ENCODE measurements around the gene ATF4.

ATF4 gene

DNA sequence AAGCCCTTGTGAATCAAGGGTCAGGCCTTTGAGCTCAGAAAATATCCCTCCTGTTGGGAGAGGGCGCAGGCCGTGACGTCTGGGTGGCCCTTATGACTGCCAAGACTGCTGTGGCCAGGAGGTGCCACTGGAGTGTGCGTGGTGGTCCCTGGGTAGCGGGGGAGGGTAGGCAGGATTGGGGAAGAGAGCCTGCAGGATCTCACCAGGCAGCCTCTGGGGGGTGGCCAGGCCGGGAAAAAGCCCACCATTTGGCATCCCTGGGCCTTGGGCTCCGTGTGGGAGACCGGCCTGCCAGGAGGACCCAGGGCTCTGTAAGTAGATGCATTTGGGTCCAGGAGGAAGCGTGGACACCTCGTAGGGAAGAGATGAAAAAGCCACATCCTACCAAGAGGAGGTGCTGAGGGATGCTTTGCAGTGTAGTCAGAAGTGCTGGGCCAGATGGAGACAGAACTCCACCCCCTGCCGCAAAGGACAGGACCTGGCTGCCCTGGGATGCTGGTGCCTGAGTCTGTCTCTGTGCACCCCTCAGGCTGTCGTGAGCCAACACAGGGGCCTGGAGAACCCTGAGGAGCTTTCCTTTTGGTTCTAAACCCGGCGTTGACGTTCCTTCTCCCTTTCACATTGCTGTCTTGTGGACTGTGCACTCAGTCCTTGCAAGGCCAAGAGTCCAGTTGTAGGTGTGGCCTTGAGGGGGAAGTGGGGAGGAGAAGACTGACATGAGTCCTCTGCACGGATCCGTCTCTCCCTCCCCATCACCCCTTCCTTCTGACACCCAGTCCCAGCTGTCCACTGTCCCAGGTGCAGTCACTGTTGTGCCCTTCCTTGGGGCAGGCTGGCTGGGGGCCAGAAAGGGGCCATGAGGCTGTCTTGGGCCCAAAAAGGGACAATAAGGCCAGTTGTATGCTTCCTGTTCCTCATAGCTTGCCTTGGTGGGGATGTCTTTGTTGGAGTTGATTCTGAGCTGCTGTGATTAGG is 31.0 kb upstream of the ATF4 start:
- Histone ChIP-seq H3K9me3 (ENCODE audit: control insufficient read depth in 5 of 5, low read length in 5 of 5) (no peaks in the 10 kb centered on the region), H3K27ac (ENCODE audit: low read depth, low read length) (no peak overlapping the region), H3K4me3 (ENCODE audit: low read depth in 1 of 5, low read length in 5 of 5) (peak overlapping the region in 1 of 5 donors; percentile 48), H3K27me3 (ENCODE audit: control insufficient read depth in 5 of 5, insufficient read depth in 4 of 5, low read length in 5 of 5) (no peaks in the 10 kb centered on the region), H3K36me3 (ENCODE audit: control insufficient read depth in 5 of 5, insufficient read depth in 5 of 5, low read length in 5 of 5) (peaks cover 0 to 10% (median 9%) of the 10 kb centered on the region in 5 donors), H3K4me1 (ENCODE audit: control insufficient read depth in 5 of 5, insufficient read depth in 5 of 5, low read length in 5 of 5) (peaks cover 0 to 25% (median 17%) of the 10 kb centered on the region in 5 donors), H3K9ac (ENCODE audit: low read length in 5 of 5) (no peak overlapping the region)

DNA sequence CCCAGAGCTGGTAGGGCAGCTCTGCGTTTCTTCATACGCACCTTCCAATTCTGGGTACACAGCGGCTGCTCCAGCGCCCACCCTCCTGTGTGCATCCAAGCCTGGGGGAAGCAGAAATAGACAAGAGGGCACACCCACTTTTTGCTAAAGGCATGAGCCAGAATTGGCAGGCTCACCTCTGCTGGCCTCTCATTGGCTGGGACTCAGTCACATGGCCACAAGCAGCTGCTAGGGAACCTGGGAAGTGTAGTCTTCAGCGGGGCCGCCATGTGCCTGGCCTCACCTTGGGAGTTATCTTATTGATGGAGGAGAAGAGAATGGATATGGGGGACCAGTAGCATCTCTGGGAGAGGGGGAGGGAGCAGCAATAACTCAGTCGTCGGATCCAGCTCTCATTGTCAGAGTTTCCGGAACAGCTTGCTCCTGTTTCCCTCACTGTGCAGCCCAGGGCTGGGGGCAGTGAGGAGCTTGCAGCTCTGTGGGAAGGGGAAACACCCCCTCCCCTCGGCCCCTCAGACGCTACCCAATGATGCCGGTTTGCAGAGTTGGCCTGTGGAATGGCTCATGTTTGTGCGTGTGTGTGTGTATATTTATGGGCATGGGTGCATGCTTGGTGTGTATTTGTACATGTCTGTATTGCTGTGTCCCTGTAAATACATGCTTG is 30.1 kb upstream of the ATF4 start:
- no peaks in the 10 kb centered on the region for H3K27me3 ChIP-seq (ENCODE audit: control insufficient read depth in 5 of 5, insufficient read depth in 4 of 5, low read length in 5 of 5)
- H3K27ac ChIP-seq (ENCODE audit: low read depth, low read length) = no peak overlapping the region
- H3K9me3 ChIP-seq (ENCODE audit: control insufficient read depth in 5 of 5, low read length in 5 of 5) = no peaks in the 10 kb centered on the region
- H3K9ac ChIP-seq (ENCODE audit: low read length in 5 of 5) = no peak overlapping the region
- H3K4me1 ChIP-seq (ENCODE audit: control insufficient read depth in 5 of 5, insufficient read depth in 5 of 5, low read length in 5 of 5) = peaks cover 0 to 33% (median 19%) of the 10 kb centered on the region in 5 donors
- H3K4me3 ChIP-seq (ENCODE audit: low read depth in 1 of 5, low read length in 5 of 5) = peak overlapping the region in 1 of 5 donors; percentile 48
- peaks cover 0 to 10% (median 9%) of the 10 kb centered on the region in 5 donors for H3K36me3 ChIP-seq (ENCODE audit: control insufficient read depth in 5 of 5, insufficient read depth in 5 of 5, low read length in 5 of 5)

DNA sequence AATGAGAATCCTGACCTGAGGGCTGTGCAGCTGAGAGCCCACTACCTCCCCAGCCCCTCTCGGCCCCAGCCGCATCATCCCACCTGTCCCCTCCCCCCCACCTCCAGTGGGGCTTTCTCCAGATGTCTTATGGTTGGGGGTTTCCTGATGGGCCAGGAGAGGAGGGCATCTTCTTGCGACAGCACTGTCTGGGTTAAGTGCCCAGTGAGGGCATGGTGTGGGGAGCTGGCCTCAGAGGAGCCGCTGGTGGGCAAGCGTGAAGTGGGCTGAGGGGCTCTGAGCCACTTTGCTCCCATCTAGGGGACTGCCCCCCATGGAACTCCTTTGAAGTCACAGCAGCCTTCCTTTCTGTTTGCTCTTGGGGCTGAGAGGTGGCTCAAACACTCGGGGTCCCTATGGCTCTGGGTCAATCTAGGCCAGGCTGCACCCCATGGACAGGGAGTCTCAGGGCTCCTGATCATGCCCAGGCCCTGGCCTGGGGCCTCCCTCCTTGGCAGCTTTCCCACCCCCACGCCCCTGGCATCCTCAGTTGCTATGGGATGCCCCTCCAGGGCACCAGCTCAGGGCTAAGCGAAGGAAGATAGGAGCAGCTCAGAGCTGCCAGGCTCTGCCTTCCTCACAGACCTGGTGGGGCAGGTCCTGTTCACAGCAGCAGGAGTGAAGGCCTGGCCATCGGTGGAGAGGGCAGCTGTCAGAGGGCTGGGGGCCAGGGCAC is 29.2 kb upstream of the ATF4 start:
- no peak overlapping the region for H3K4me3 ChIP-seq (ENCODE audit: low read depth in 1 of 5, low read length in 5 of 5)
- H3K27me3 ChIP-seq (ENCODE audit: control insufficient read depth in 5 of 5, insufficient read depth in 4 of 5, low read length in 5 of 5) = no peaks in the 10 kb centered on the region
- H3K36me3 ChIP-seq (ENCODE audit: control insufficient read depth in 5 of 5, insufficient read depth in 5 of 5, low read length in 5 of 5) = peaks cover 0 to 10% (median 9%) of the 10 kb centered on the region in 5 donors
- no peak overlapping the region for H3K27ac ChIP-seq (ENCODE audit: low read depth, low read length)
- peak overlapping the region in 2 of 5 donors; percentile 14 to 25 for H3K9ac ChIP-seq (ENCODE audit: low read length in 5 of 5)
- H3K4me1 ChIP-seq (ENCODE audit: control insufficient read depth in 5 of 5, insufficient read depth in 5 of 5, low read length in 5 of 5) = peaks cover 1 to 40% (median 22%) of the 10 kb centered on the region in 5 donors
- no peaks in the 10 kb centered on the region for H3K9me3 ChIP-seq (ENCODE audit: control insufficient read depth in 5 of 5, low read length in 5 of 5)

DNA sequence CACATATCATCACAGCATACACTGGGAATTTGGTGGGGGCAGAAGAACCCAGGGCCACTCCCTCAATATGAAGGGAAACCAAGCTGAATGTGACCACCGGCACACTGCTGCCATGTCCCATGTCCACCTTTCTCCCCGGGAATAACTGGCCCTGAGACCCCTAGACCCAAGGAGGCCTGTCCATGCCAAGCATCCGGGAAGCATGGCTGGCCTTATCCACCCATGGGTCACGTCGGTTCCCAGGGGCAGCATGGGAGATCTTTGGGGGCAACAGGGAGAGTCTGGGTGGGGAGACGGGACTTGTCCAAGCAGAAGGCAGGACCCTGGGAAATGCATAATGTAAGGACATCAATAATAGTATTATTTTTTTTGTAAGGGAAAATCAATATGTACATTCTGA is 28.7 kb upstream of the ATF4 start:
- no peak overlapping the region for H3K27ac ChIP-seq (ENCODE audit: low read depth, low read length)
- H3K4me3 ChIP-seq (ENCODE audit: low read depth in 1 of 5, low read length in 5 of 5) = no peak overlapping the region
- peaks cover 6 to 45% (median 26%) of the 10 kb centered on the region in 5 donors for H3K4me1 ChIP-seq (ENCODE audit: control insufficient read depth in 5 of 5, insufficient read depth in 5 of 5, low read length in 5 of 5)
- peak overlapping the region in 1 of 5 donors; percentile 25 for H3K9ac ChIP-seq (ENCODE audit: low read length in 5 of 5)
- no peaks in the 10 kb centered on the region for H3K9me3 ChIP-seq (ENCODE audit: control insufficient read depth in 5 of 5, low read length in 5 of 5)
- peaks cover 0 to 3% (median 0%) of the 10 kb centered on the region in 5 donors for H3K27me3 ChIP-seq (ENCODE audit: control insufficient read depth in 5 of 5, insufficient read depth in 4 of 5, low read length in 5 of 5)
- peaks cover 0 to 10% (median 9%) of the 10 kb centered on the region in 5 donors for H3K36me3 ChIP-seq (ENCODE audit: control insufficient read depth in 5 of 5, insufficient read depth in 5 of 5, low read length in 5 of 5)

DNA sequence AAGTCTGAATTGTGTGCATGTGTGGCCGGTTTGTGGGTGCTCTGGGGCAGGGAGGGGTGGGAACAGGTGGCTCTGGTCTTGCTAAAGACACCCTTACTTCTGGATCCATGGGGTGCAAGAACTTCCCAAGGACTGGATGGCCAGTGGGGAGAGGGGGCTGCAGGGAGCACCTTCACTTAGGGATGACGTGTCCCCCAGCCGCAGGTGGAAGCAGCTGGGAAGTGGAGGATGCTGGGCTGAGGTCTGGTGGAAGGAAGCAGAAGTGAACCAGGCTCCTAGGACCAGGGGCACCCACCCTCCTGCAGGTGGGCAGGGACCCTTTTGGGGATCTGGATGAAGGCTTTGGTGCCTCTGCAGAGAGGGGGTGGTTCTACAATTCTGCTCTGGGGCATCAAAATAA is 28.2 kb upstream of the ATF4 start:
- Histone ChIP-seq H3K4me3 (ENCODE audit: low read depth in 1 of 5, low read length in 5 of 5) (no peak overlapping the region), H3K36me3 (ENCODE audit: control insufficient read depth in 5 of 5, insufficient read depth in 5 of 5, low read length in 5 of 5) (peaks cover 0 to 10% (median 9%) of the 10 kb centered on the region in 5 donors), H3K9ac (ENCODE audit: low read length in 5 of 5) (no peak overlapping the region), H3K4me1 (ENCODE audit: control insufficient read depth in 5 of 5, insufficient read depth in 5 of 5, low read length in 5 of 5) (peaks cover 6 to 45% (median 25%) of the 10 kb centered on the region in 5 donors), H3K27ac (ENCODE audit: low read depth, low read length) (no peak overlapping the region), H3K9me3 (ENCODE audit: control insufficient read depth in 5 of 5, low read length in 5 of 5) (no peaks in the 10 kb centered on the region), H3K27me3 (ENCODE audit: control insufficient read depth in 5 of 5, insufficient read depth in 4 of 5, low read length in 5 of 5) (peaks cover 0 to 3% (median 0%) of the 10 kb centered on the region in 5 donors)

DNA sequence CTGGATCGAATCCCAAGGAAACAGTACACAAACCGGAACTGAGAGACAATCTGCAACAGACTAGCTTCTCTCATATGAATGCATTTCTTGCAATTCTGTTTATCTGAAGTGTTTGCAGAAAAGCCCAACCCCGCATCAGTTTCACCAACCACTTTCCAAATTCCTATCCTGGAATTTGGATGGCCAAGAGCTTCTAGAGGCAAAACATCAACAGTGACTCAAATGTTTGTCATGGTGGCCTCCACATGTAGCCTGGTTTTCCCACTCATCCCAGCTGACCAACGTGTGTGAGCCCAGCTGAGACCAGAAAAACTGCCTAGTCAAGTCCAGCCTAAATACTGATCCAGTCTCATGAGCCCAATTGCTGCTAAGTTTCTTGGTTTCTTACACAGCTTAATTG is 26.6 kb upstream of the ATF4 start:
- Histone ChIP-seq H3K27ac (ENCODE audit: low read depth, low read length) (no peak overlapping the region), H3K9me3 (ENCODE audit: control insufficient read depth in 5 of 5, low read length in 5 of 5) (no peaks in the 10 kb centered on the region), H3K4me3 (ENCODE audit: low read depth in 1 of 5, low read length in 5 of 5) (no peak overlapping the region), H3K4me1 (ENCODE audit: control insufficient read depth in 5 of 5, insufficient read depth in 5 of 5, low read length in 5 of 5) (peaks cover 9 to 59% (median 38%) of the 10 kb centered on the region in 5 donors), H3K27me3 (ENCODE audit: control insufficient read depth in 5 of 5, insufficient read depth in 4 of 5, low read length in 5 of 5) (peaks cover 0 to 3% (median 0%) of the 10 kb centered on the region in 5 donors), H3K36me3 (ENCODE audit: control insufficient read depth in 5 of 5, insufficient read depth in 5 of 5, low read length in 5 of 5) (no peaks in the 10 kb centered on the region), H3K9ac (ENCODE audit: low read length in 5 of 5) (peak overlapping the region in 1 of 5 donors; percentile 10)

DNA sequence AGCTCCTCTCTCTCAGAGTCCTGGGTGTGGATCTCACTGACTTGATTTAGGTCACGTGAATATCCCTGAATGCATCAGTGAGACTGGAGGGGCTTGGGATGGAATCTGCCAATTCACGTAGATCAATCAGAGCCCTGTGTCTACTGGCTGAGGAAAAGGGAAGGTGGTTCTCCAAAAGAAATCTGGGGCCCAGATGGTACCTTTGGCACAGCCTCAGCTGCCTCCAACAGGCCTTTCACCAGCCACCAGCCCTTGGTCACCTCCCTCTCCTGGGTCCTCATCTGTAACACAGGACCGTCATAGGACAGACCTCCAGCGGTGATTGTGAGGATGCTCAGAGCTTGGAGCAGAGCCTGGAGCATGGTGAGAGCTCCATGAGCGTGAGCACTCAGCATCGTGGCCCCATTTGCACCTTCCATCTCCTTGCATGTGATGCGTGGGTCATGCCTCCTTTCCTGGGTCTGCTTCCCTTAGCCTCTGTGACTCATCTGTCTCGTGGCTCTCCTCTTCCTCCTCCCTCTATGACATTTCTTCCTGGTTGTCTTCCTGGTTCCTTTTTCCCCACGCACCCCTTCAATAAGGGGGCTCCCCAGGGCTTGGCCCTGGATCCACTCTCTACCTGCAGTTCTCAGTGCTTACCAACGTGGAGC is 25.8 kb upstream of the ATF4 start:
- Histone ChIP-seq H3K4me1 (ENCODE audit: control insufficient read depth in 5 of 5, insufficient read depth in 5 of 5, low read length in 5 of 5) (peaks cover 9 to 57% (median 39%) of the 10 kb centered on the region in 5 donors), H3K27ac (ENCODE audit: low read depth, low read length) (no peak overlapping the region), H3K27me3 (ENCODE audit: control insufficient read depth in 5 of 5, insufficient read depth in 4 of 5, low read length in 5 of 5) (peaks cover 0 to 3% (median 0%) of the 10 kb centered on the region in 5 donors), H3K36me3 (ENCODE audit: control insufficient read depth in 5 of 5, insufficient read depth in 5 of 5, low read length in 5 of 5) (no peaks in the 10 kb centered on the region), H3K9me3 (ENCODE audit: control insufficient read depth in 5 of 5, low read length in 5 of 5) (no peaks in the 10 kb centered on the region), H3K9ac (ENCODE audit: low read length in 5 of 5) (peak overlapping the region in 1 of 5 donors; percentile 10), H3K4me3 (ENCODE audit: low read depth in 1 of 5, low read length in 5 of 5) (no peak overlapping the region)

DNA sequence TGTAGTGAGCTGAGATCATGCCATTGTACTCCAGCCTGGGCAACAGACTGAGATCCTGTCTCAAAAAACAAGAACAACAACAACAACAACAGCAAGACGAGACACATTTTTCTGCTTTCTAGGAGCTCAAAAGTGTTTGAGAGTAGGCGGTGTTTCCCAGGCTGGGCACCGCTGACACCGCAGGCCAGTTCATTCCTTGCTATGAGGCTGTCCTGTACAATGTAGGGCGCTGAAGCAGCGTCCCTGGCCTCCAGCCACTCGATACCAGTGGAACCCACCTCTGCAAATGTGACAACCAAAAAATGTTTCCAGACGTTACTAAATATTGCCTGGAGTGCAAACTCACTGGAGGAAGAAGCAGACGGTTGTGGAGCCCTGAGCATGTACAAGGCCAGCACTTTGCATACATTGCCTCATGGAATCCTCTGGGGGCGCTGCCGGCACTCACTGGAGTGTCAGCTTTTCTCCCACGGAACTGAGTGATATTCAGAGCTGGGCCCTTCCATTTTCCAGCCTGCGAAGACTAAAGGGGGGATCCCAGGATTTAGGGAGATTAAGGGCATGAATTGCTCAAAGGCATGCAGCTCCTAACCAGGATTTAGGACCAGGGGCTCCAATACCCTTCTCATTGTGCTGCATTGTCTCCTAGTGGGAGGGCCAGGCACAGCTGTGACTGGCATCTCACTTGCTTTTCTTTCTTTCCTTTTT is 24.1 kb upstream of the ATF4 start:
- Histone ChIP-seq H3K9ac (ENCODE audit: low read length in 5 of 5) (peak overlapping the region in 2 of 5 donors; percentile 30 to 37), H3K36me3 (ENCODE audit: control insufficient read depth in 5 of 5, insufficient read depth in 5 of 5, low read length in 5 of 5) (no peaks in the 10 kb centered on the region), H3K9me3 (ENCODE audit: control insufficient read depth in 5 of 5, low read length in 5 of 5) (no peaks in the 10 kb centered on the region), H3K27ac (ENCODE audit: low read depth, low read length) (peak overlapping the region; percentile 60), H3K27me3 (ENCODE audit: control insufficient read depth in 5 of 5, insufficient read depth in 4 of 5, low read length in 5 of 5) (peaks cover 0 to 3% (median 0%) of the 10 kb centered on the region in 5 donors), H3K4me3 (ENCODE audit: low read depth in 1 of 5, low read length in 5 of 5) (no peak overlapping the region), H3K4me1 (ENCODE audit: control insufficient read depth in 5 of 5, insufficient read depth in 5 of 5, low read length in 5 of 5) (peaks cover 11 to 57% (median 39%) of the 10 kb centered on the region in 5 donors)

DNA sequence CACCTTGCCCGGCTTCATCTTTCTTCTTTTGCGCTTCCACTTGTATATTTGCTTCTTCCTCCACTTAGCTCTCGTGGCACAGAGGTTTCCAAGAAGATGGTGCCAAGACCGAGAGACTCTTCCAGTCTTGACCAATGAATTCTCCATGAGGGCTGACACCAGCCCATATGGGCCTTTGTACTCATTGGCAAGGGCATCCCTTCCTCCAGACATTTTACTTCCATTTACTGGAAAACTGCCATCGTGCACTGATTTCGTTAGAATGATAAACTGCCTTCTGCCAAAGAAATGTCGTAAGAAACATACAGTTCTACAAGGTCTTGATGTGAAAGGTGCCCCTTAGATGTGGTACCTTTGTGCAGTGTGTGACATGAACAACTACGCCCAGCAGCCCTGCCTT is 22.9 kb upstream of the ATF4 start:
- Histone ChIP-seq H3K9ac (ENCODE audit: low read length in 5 of 5) (peak overlapping the region in 1 of 5 donors; percentile 6), H3K9me3 (ENCODE audit: control insufficient read depth in 5 of 5, low read length in 5 of 5) (no peaks in the 10 kb centered on the region), H3K4me1 (ENCODE audit: control insufficient read depth in 5 of 5, insufficient read depth in 5 of 5, low read length in 5 of 5) (peaks cover 17 to 66% (median 48%) of the 10 kb centered on the region in 5 donors), H3K27ac (ENCODE audit: low read depth, low read length) (peak overlapping the region; percentile 60), H3K4me3 (ENCODE audit: low read depth in 1 of 5, low read length in 5 of 5) (no peak overlapping the region), H3K27me3 (ENCODE audit: control insufficient read depth in 5 of 5, insufficient read depth in 4 of 5, low read length in 5 of 5) (peaks cover 0 to 3% (median 0%) of the 10 kb centered on the region in 5 donors), H3K36me3 (ENCODE audit: control insufficient read depth in 5 of 5, insufficient read depth in 5 of 5, low read length in 5 of 5) (no peaks in the 10 kb centered on the region)
